H1 (cell line): ENCODE data around the gene KCNJ13. TPM values are rescaled to one million over a fixed set of nuclear protein-coding genes. Genes with fewer than 3 reads are reported as not detected.

ENCODE experiments used
- CTCF ChIA-PET: fragments of 300-600 bp; sonication (Branson Sonifier 250); formaldehyde crosslinking; loops from one replicate; lab custom pipeline; 2021; ENCODE audit not compliant: partially characterized antibody; lab: Charles Lee
- POLR2A ChIA-PET: fragments of 300-600 bp; sonication (Branson Sonifier 250); formaldehyde crosslinking; loops from one replicate; lab custom pipeline; 2021; ENCODE audit warnings: inconsistent platforms; ENCODE audit not compliant: partially characterized antibody; lab: Charles Lee
- DNase-seq, 2 experiments: peaks; one replicate each; pipeline versions ENCODE4 v3.0.0 to v3.0.0-alpha.2; 2010 to 2022; ENCODE audit warnings: low spot score in 2 of 2, low read depth in 1 of 2, mixed read lengths in 1 of 2
- FAIRE-seq: peaks from 2 replicates; lab custom pipeline; 2011; peaks lifted over from hg19 to GRCh38; lab: Jason Lieb, UNC
- H2AFZ ChIP-seq: 2 replicates; pipeline ENCODE4 v1.8.1; 2012; ENCODE audit warnings: low read length, inconsistent platforms
- H2AK5ac ChIP-seq: 2 replicates; pipeline ENCODE4 v1.6.1; 2013; ENCODE audit warnings: low read depth, low read length
- H2BK120ac ChIP-seq: replicated peaks from 2 replicates; pipeline ENCODE3; 2013; ENCODE audit warnings: low read depth, low read length, inconsistent platforms
- H2BK12ac ChIP-seq: 2 replicates; pipeline ENCODE4 v1.6.1; 2013; ENCODE audit warnings: low read depth, low read length
- H2BK15ac ChIP-seq: 2 replicates; pipeline ENCODE4 v1.6.1; 2013; ENCODE audit warnings: low read length
- H2BK20ac ChIP-seq: 2 replicates; pipeline ENCODE4 v1.6.1; 2013; ENCODE audit warnings: low read length
- H2BK5ac ChIP-seq: 2 replicates; pipeline ENCODE4 v1.6.1; 2013; ENCODE audit warnings: low read depth, low read length
- H3K14ac ChIP-seq: 2 replicates; pipeline ENCODE4 v1.6.1; 2013; ENCODE audit warnings: inconsistent platforms; ENCODE audit not compliant: insufficient read length
- H3K18ac ChIP-seq: 2 replicates; pipeline ENCODE4 v1.6.1; 2013; ENCODE audit warnings: low read length; ENCODE audit errors: extremely low read depth
- H3K23ac ChIP-seq: 2 replicates; pipeline ENCODE4 v1.6.1; 2013; ENCODE audit warnings: inconsistent platforms; ENCODE audit not compliant: insufficient read length
- H3K23me2 ChIP-seq: 2 replicates; pipeline ENCODE4 v1.6.1; 2013; ENCODE audit warnings: low read depth, low read length
- H3K27ac ChIP-seq: 2 replicates; pipeline ENCODE4 v1.6.1; 2011; ENCODE audit warnings: low read depth, low read length, inconsistent platforms
- H3K27me3 ChIP-seq, 4 experiments: replicated peaks in 1 of 4; 1 replicate in 1 of 4; 2 replicates in 3 of 4; pipeline versions ENCODE4 v1.6.1 to v1.8.1; 2011 to 2013; ENCODE audit warnings: low read length in 3 of 4, mild to moderate bottlenecking in 3 of 4, inconsistent platforms in 2 of 4, mixed read lengths in 2 of 4, moderate library complexity in 1 of 4; ENCODE audit not compliant: control insufficient read depth in 3 of 4, insufficient read depth in 3 of 4; ENCODE audit errors: extremely low read depth in 1 of 4
- H3K36me3 ChIP-seq, 4 experiments: 2 replicates each; pipeline versions ENCODE4 v1.6.1 to v1.8.1; 2011 to 2013; ENCODE audit warnings: mild to moderate bottlenecking in 4 of 4, low read length in 3 of 4, moderate library complexity in 2 of 4, control low read depth in 1 of 4, inconsistent platforms in 1 of 4; ENCODE audit not compliant: insufficient read depth in 4 of 4, control insufficient read depth in 2 of 4
- H3K4ac ChIP-seq: replicated peaks from 2 replicates; pipeline ENCODE3; 2013; ENCODE audit warnings: low read length, low read depth, mixed read lengths, inconsistent platforms; ENCODE audit not compliant: insufficient read length
- H3K4me1 ChIP-seq, 4 experiments: replicated peaks in 1 of 4; 1 replicate in 1 of 4; 2 replicates in 3 of 4; pipeline versions ENCODE4 v1.6.1 to v1.8.1; 2011 to 2013; ENCODE audit warnings: low read length in 3 of 4, inconsistent platforms in 2 of 4, mixed read lengths in 1 of 4; ENCODE audit not compliant: insufficient read depth in 4 of 4, control insufficient read depth in 3 of 4
- H3K4me2 ChIP-seq, 2 experiments: 2 replicates each; pipeline versions ENCODE4 v1.6.1 to v1.8.1; 2011 to 2013; ENCODE audit warnings: low read depth in 2 of 2, low read length in 2 of 2, control low read depth in 1 of 2, inconsistent platforms in 1 of 2, mild to moderate bottlenecking in 1 of 2; ENCODE audit not compliant: insufficient read depth in 1 of 2
- H3K4me3 ChIP-seq, 4 experiments: fragments of 200-600, 300-600 bp in 1 of 4; sonication (generic), shearing (Covaris generic), sonication (Bioruptor Twin) in 1 of 4; 2 replicates each; pipeline versions ENCODE4 v1.5.1 to v1.8.1; 2011 to 2016; ENCODE audit warnings: low read length in 4 of 4, low read depth in 3 of 4, control low read depth in 2 of 4, inconsistent platforms in 2 of 4, mild to moderate bottlenecking in 2 of 4, mixed read lengths in 1 of 4, moderate library complexity in 1 of 4; ENCODE audit not compliant: insufficient read depth in 2 of 4; ENCODE audit errors: extremely low read depth in 1 of 4
- H3K56ac ChIP-seq: replicated peaks from 2 replicates; pipeline ENCODE3; 2013; ENCODE audit warnings: low read depth, mild to moderate bottlenecking, mixed read lengths, low read length, inconsistent platforms; ENCODE audit not compliant: insufficient read length
- H3K79me1 ChIP-seq: 2 replicates; pipeline ENCODE4 v1.6.1; 2013; ENCODE audit warnings: low read depth, low read length, control low read depth
- H3K79me2 ChIP-seq, 2 experiments: 2 replicates each; pipeline versions ENCODE4 v1.6.1 to v1.8.1; 2012 to 2013; ENCODE audit warnings: low read length in 2 of 2, mild to moderate bottlenecking in 2 of 2, inconsistent platforms in 1 of 2; ENCODE audit not compliant: insufficient read depth in 2 of 2, control insufficient read depth in 1 of 2
- H3K9ac ChIP-seq, 4 experiments: replicated peaks in 1 of 4; 1 replicate in 1 of 4; 2 replicates in 3 of 4; pipeline versions ENCODE4 v1.6.1 to v1.8.1; 2011 to 2013; ENCODE audit warnings: low read depth in 3 of 4, low read length in 3 of 4, control low read depth in 2 of 4, mild to moderate bottlenecking in 2 of 4, moderate library complexity in 2 of 4, inconsistent platforms in 1 of 4; ENCODE audit errors: extremely low read depth in 1 of 4
- H3K9me3 ChIP-seq, 2 experiments: 2 replicates each; pipeline versions ENCODE4 v1.6.1 to v1.8.1; 2012 to 2013; ENCODE audit warnings: mild to moderate bottlenecking in 2 of 2, moderate library complexity in 2 of 2, control low read depth in 1 of 2, inconsistent platforms in 1 of 2, low read depth in 1 of 2, low read length in 1 of 2, mixed read lengths in 1 of 2; ENCODE audit not compliant: insufficient read depth in 2 of 2
- H4K20me1 ChIP-seq, 2 experiments: replicated peaks in 1 of 2; 2 replicates each; pipeline versions ENCODE3 to v1.8.1; 2011 to 2013; ENCODE audit warnings: inconsistent platforms in 2 of 2, low read length in 2 of 2, mild to moderate bottlenecking in 1 of 2; ENCODE audit not compliant: insufficient read depth in 2 of 2, control insufficient read depth in 1 of 2
- H4K5ac ChIP-seq: 2 replicates; pipeline ENCODE4 v1.6.1; 2013; ENCODE audit warnings: low read length, low read depth, mixed read lengths, inconsistent platforms; ENCODE audit not compliant: insufficient read length
- H4K8ac ChIP-seq: 2 replicates; pipeline ENCODE4 v1.8.0; 2013; ENCODE audit warnings: mild to moderate bottlenecking, moderate library complexity, low read length, inconsistent platforms; ENCODE audit not compliant: insufficient read depth; ENCODE audit errors: extremely low read depth
- H4K91ac ChIP-seq: replicated peaks from 2 replicates; pipeline ENCODE3; 2013; ENCODE audit warnings: low read length, mixed read lengths, inconsistent platforms; ENCODE audit not compliant: insufficient read length
- CBX5 ChIP-seq: fragments of 300-800, 300-1000 bp; sonication (generic); IDR thresholded peaks from 2 replicates; pipeline ENCODE4 v1.7.1; 2016; ENCODE audit warnings: antibody characterized with exemption, low read length, low read depth
- E2F6 ChIP-seq: IDR thresholded peaks from 2 replicates; pipeline ENCODE4 v1.6.1; 2012; ENCODE audit warnings: inconsistent platforms
- EP300 ChIP-seq, 2 experiments: IDR thresholded peaks; 1 replicate in 1 of 2; 2 replicates in 1 of 2; pipeline ENCODE4 v1.6.1; 2011 to 2012; ENCODE audit warnings: low read depth in 2 of 2, low read length in 2 of 2, mild to moderate bottlenecking in 2 of 2, borderline replicate concordance in 1 of 2, inconsistent platforms in 1 of 2, moderate library complexity in 1 of 2
- EZH2 ChIP-seq: fragments of 200-600 bp; sonication (generic); IDR thresholded peaks from 2 replicates; pipeline ENCODE4 v1.7.1; 2012; ENCODE audit warnings: low read depth, mild to moderate bottlenecking, moderate library complexity, low read length, inconsistent platforms; ENCODE audit not compliant: severe bottlenecking
- HDAC6 ChIP-seq: IDR thresholded peaks from one replicate; pipeline ENCODE4 v1.7.1; 2012; ENCODE audit warnings: low read depth, mild to moderate bottlenecking, inconsistent platforms, low read length, moderate library complexity
- JUND ChIP-seq: IDR thresholded peaks from 2 replicates; pipeline ENCODE4 v1.6.1; 2011; ENCODE audit warnings: mild to moderate bottlenecking, improper control_type of control experiment, low read length
- KDM5A ChIP-seq: fragments of 200-600 bp; IDR thresholded peaks from 2 replicates; pipeline ENCODE4 v1.7.1; 2012; ENCODE audit warnings: mild to moderate bottlenecking, low read length, inconsistent platforms, mixed read lengths
- MAX ChIP-seq: IDR thresholded peaks from 2 replicates; pipeline ENCODE4 v1.6.1; 2012; ENCODE audit warnings: inconsistent platforms
- NANOG ChIP-seq: IDR thresholded peaks from 2 replicates; pipeline ENCODE4 v1.6.1; 2011; ENCODE audit warnings: low read length, low read depth, mild to moderate bottlenecking, inconsistent platforms; ENCODE audit not compliant: insufficient read depth, poor library complexity, severe bottlenecking
- PHF8 ChIP-seq: fragments of 200-600 bp; sonication (generic); conservative IDR thresholded peaks from 2 replicates; pipeline ENCODE4 v1.7.1; 2012; ENCODE audit warnings: low read depth, mild to moderate bottlenecking, inconsistent platforms, low read length, moderate library complexity
- SP1 ChIP-seq: IDR thresholded peaks from 2 replicates; pipeline ENCODE4 v1.6.1; 2011; ENCODE audit warnings: low read depth, low read length
- SP4 ChIP-seq: IDR thresholded peaks from 2 replicates; pipeline ENCODE4 v1.6.1; 2012; ENCODE audit warnings: low read length, inconsistent platforms
- TAF7 ChIP-seq: optimal IDR thresholded peaks from 2 replicates; pipeline ENCODE3; 2011; ENCODE audit warnings: low read depth, mild to moderate bottlenecking, inconsistent platforms, low read length, moderate library complexity, borderline replicate concordance
- TCF12 ChIP-seq: IDR thresholded peaks from 2 replicates; pipeline ENCODE4 v1.6.1; 2011; ENCODE audit warnings: low read depth, mild to moderate bottlenecking, low read length
- WGBS, 2 experiments: shearing (Covaris generic) in 1 of 2; methylation state at CpG; one replicate each; pipeline versions ENCODE4 v1.1.6 to v1.1.7; 2013 to 2015; ENCODE audit warnings: low lambda C conversion rate in 2 of 2, mixed read lengths in 2 of 2, inconsistent platforms in 1 of 2, low coverage in 1 of 2, missing lambda C conversion rate in 1 of 2; ENCODE audit not compliant: insufficient replicate concordance in 2 of 2, insufficient coverage in 1 of 2, insufficient read length in 1 of 2; ENCODE audit errors: extremely low coverage in 1 of 2, missing lambda C conversion rate in 1 of 2; 5-methylcytosine and 5-hydroxymethylcytosine counted together
- polyA plus RNA-seq, 7 experiments: library from polyadenylated mRNA; depleted of rRNA in 3 of 7; stranded (reverse) in 5 of 7; unstranded in 2 of 7; fragments of >200 nt in 5 of 7; fragments of 200-250 nt in 2 of 7; gene quantifications; 1 replicate in 5 of 7; 2 replicates in 1 of 7; 4 replicates in 1 of 7; pipeline versions ENCODE4 v1.2.1 to v1.2.3, GENCODE V29; 2011 to 2013; ENCODE audit warnings: missing spikeins in 2 of 7, mixed read lengths in 2 of 7
- total RNA-seq: library from RNA; stranded (reverse); fragmentation: NEBNext Ultra II Directional; extraction: Animal tissue kit (Norgen Biotek cat#: 25700); gene quantifications from 2 replicates; pipeline ENCODE4 v1.2.1, GENCODE V29; 2021

Gene KCNJ13
- total and polyA plus RNA-seq, 2 of the 8 experiments (the other 6 are each of a cell fraction or from before 2014, with no cell fraction given) = not detected

GRCh38 chr2:232721261-232721660 lies 55.1 kb downstream of the KCNJ13 start:
- no peak overlapping the region for H2BK12ac ChIP-seq
- DNase-seq (no peak), FAIRE-seq (no peak)
- ChIA-PET POLR2A (no interaction called here), CTCF (no interaction called here)
- no peak overlapping the region for H2AFZ ChIP-seq
- no peak overlapping the region for H3K18ac ChIP-seq
- H2BK120ac ChIP-seq = no peak overlapping the region
- no peak overlapping the region for H3K23ac ChIP-seq
- no peak overlapping the region for H3K4ac ChIP-seq
- H4K20me1 ChIP-seq = peaks cover 3 to 14% of the 10 kb centered on the region in 2 experiments
- no peak overlapping the region for H2BK20ac ChIP-seq
- H3K4me2 ChIP-seq = no peak overlapping the region
- H3K56ac ChIP-seq = no peak overlapping the region
- no peaks in the 10 kb centered on the region for H3K23me2 ChIP-seq
- no peak overlapping the region for H3K4me3 ChIP-seq
- no peaks in the 10 kb centered on the region for H3K9me3 ChIP-seq
- no peaks in the 10 kb centered on the region for H3K4me1 ChIP-seq
- H4K5ac ChIP-seq = no peak overlapping the region
- peaks cover 0 to 29% (median 4%) of the 10 kb centered on the region in 4 experiments; a peak in 3 of 8 replicates for H3K36me3 ChIP-seq
- H3K79me1 ChIP-seq = peaks cover 5% of the 10 kb centered on the region
- no peak overlapping the region for H2AK5ac ChIP-seq
- no peak overlapping the region for H4K91ac ChIP-seq
- no peak overlapping the region for H2BK15ac ChIP-seq
- H2BK5ac ChIP-seq = no peak overlapping the region
- 73% methylated on average over 2 of the region's 2 CpGs; no CpG with 5 or more reads in 1 of the 2 experiments for WGBS, 2 experiments
- H3K27me3 ChIP-seq = no peaks in the 10 kb centered on the region
- H3K14ac ChIP-seq = no peak overlapping the region
- H3K9ac ChIP-seq = no peak overlapping the region
- peaks cover 0 to 72% of the 10 kb centered on the region in 2 experiments; a peak in 2 of 4 replicates for H3K79me2 ChIP-seq
- no peak overlapping the region for H4K8ac ChIP-seq
- no peak overlapping the region for H3K27ac ChIP-seq
- TF ChIP-seq PHF8 = no peak
- TF ChIP-seq HDAC6 = no peak
- no peak for TF ChIP-seq EP300 (IDR thresholded peaks at IDR 0.05; ENCODE audit: borderline replicate concordance in 1 of 2, low read depth in 2 of 2, low read length in 2 of 2)
- no peak for TF ChIP-seq KDM5A
- no peak for TF ChIP-seq JUND
- TF ChIP-seq CBX5 = no peak
- TF ChIP-seq E2F6 = no peak
- TF ChIP-seq TCF12 = no peak
- no peak for TF ChIP-seq NANOG
- TF ChIP-seq TAF7 = no peak
- no peak for TF ChIP-seq SP1
- TF ChIP-seq SP4 = no peak
- no peak for TF ChIP-seq MAX
- TF ChIP-seq EZH2 = no peak
